Hematopoietic multipotent progenitor cell treated with erythropoietin and hydrocortisone succinate and interleukin-3 and kit ligand, for 17 days (in vitro differentiated cells): ENCODE measurements around the gene FARP1.
A peak's percentile ranks its signal among the peaks of the same experiment; 100 is the strongest.

Experiments used
- DNase-seq: peaks from one replicate; pipeline ENCODE4 v3.0.0-alpha.2; 2015; ENCODE audit warnings: low spot score

The FARP1 gene

GRCh38 chr13:98203646-98204326 lies 60.9 kb downstream of the FARP1 start:
- no peak for DNase-seq

GRCh38 chr13:98204546-98204945 lies 61.7 kb downstream of the FARP1 start:
- DNase-seq, result no peak

GRCh38 chr13:98206946-98207345 lies 64.1 kb downstream of the FARP1 start:
- no peak for DNase-seq

GRCh38 chr13:98207416-98207815 lies 64.5 kb downstream of the FARP1 start:
- DNase-seq, result no peak

GRCh38 chr13:98208606-98209005 lies 65.7 kb downstream of the FARP1 start:
- DNase-seq, result no peak

GRCh38 chr13:98212763-98213162 lies 69.9 kb downstream of the FARP1 start:
- DNase-seq, result no peak

GRCh38 chr13:98213354-98213753 lies 70.5 kb downstream of the FARP1 start:
- DNase-seq, result no peak

- no peak for DNase-seq
These were observed 71.2 kb downstream of the FARP1 start for GRCh38 chr13:98214008-98214643.

- no peak for DNase-seq
These were observed 71.8 kb downstream of the FARP1 start for GRCh38 chr13:98214707-98215106.

GRCh38 chr13:98215508-98215907 lies 72.6 kb downstream of the FARP1 start:
- no peak for DNase-seq

- no peak for DNase-seq
These were observed 73.3 kb downstream of the FARP1 start for GRCh38 chr13:98216135-98216565.

- DNase-seq, result no peak
These were observed 73.9 kb downstream of the FARP1 start for GRCh38 chr13:98216711-98217285.

GRCh38 chr13:98217597-98217996 lies 74.7 kb downstream of the FARP1 start:
- DNase-seq, result no peak

- no peak for DNase-seq
These were observed 76.8 kb downstream of the FARP1 start for GRCh38 chr13:98219685-98220084.

- no peak for DNase-seq
These were observed 77.4 kb downstream of the FARP1 start for GRCh38 chr13:98220271-98220791.

- no peak for DNase-seq
These were observed 78.3 kb downstream of the FARP1 start for GRCh38 chr13:98221234-98221633.

- DNase-seq, result peak; percentile 28
These were observed 79.2 kb downstream of the FARP1 start for GRCh38 chr13:98222081-98222554.

GRCh38 chr13:98222816-98223215 lies 79.9 kb downstream of the FARP1 start:
- DNase-seq, result peak; percentile 85

- peak; percentile 20 for DNase-seq
These were observed 80.8 kb downstream of the FARP1 start for GRCh38 chr13:98223741-98224140.

- no peak for DNase-seq
These were observed 81.7 kb downstream of the FARP1 start for GRCh38 chr13:98224557-98224956.

- no peak for DNase-seq
These were observed 82.4 kb downstream of the FARP1 start for GRCh38 chr13:98225036-98225940.

- DNase-seq, result no peak
These were observed 83.6 kb downstream of the FARP1 start for GRCh38 chr13:98226496-98226895.
